GM21390 (cell line): Measurements from ENCODE around the gene JAG2.

Experiments used
- ATAC-seq: cut with Tn5 transposase; IDR thresholded peaks from one replicate; pipeline ENCODE4 v1.9.1; 2021; ENCODE audit not compliant: unreplicated experiment

Gene JAG2

DNA sequence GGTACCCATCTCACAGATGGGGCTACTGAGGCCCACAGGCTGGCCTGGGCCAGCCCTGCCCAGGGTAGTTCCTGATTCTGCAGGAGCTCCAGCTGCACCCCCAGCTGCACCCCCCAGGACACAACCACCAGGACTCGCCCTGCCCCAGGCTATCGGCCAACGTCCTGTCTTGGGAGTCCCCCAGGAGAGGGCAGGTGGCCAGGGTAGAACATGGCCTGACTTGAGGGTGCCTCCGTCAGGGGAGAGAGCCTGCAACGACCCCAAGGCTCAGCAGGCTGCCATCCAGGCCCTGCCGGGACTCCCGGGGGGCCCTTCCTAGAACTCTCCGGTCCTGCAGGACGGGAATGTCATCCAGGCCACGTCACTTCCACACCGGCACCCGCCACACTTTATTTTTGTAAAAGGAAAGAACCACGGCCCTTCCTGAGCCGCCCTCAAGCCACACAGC lies 15.8 kb downstream of the JAG2 start:
- no peak for ATAC-seq

DNA sequence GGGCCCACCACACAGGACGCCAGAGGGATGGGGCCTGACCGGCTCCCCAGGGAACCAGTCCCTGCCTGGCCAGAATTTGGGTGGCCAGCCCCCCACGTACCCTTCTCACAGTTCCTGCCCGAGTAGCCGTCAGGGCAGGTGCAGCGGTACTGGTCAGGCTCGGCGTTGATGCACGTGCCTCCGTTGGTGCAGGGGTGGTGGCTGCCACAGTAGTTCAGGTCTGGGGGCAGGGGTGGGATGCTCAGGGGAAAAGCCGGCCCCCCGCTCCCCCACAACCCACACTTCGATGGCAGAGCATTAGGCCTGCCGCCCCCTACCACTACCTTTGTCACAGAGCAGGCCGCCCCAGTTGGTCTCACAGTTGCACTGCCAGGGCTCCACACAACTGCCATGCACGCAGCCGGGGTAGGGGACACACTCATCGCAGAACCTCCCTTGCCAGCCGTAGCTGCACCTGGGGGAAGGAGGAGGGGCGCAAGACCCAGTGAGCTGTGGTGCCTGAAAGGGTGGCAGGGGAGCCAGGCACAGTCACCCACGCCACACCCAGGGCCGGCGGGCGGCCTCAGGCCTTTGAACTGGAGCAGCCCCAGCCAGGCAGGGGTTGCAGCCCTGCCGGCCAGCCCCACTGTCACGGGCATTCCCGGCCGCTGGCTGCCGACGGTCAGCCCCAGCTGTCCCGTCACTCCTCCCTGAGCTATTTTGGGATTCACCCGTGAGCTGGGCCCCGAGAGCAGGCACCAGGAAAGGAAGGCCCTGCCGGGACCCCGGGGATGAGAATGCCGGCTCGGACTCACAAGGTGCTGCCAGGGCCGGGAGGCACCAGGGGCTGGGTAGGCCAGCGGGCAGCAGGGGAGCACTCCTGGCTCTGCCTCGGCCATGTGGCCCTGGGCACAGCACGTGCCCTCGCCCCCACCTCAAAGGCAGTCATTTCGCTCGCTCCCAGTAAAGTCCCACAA lies 16.5 kb downstream of the JAG2 start:
- no peak for ATAC-seq

DNA sequence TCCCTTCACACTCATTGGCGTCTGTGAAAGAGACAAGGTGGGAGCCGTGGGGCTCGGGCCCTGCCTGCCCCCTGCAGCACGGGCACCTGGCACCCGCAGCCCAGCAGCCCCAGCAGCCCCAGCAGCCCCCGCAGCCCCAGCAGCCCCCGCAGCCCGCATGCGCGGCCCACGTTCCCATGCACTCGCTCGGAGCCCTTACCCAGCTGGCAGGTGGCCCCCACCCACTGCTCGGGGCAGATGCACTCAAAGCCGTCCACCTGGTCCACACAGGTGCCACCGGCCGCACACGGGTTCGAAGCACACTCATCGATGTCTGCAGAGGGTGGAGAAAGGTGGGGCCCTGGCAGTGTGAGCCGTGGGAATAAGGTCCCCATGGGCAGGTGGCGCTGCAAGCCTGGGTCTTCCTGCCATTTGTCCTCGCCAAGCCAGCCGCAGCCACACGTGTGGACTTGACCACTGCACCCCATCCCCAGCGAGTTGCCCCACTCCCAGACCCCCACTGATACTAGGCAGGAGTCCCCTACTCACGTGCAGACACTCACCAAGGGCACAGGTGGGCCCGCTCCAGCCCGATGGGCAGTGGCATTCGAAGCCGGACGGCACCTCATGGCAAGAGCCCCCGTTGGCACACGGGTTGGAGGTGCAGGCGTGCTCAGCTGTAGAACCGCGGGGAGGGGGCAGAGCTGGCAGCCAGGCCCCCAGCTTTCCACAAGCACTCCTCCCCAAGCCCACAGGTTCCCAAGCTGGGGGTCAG lies 17.3 kb downstream of the JAG2 start:
- ATAC-seq = no peak

- ATAC-seq = no peak
These were observed 18.1 kb downstream of the JAG2 start for GRCh38 chr14:105150368-105151083.

DNA sequence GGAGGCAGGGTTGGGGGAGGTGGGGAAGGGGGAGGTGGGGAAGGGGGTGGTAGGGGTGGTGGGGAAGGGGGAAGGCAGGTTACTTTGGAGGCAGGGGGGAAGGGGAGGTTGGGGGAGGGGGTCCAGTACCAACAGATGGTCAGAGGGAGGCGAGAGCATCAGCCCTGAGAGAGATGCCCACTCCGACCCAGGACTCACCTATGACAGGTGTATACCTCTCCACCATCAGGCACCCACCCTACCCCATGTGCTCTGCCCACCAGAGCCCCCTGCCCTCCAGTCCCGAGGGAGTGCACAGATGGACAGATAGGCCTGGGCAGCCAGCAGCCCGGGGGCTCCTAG lies 18.6 kb downstream of the JAG2 start:
- ATAC-seq = no peak

DNA sequence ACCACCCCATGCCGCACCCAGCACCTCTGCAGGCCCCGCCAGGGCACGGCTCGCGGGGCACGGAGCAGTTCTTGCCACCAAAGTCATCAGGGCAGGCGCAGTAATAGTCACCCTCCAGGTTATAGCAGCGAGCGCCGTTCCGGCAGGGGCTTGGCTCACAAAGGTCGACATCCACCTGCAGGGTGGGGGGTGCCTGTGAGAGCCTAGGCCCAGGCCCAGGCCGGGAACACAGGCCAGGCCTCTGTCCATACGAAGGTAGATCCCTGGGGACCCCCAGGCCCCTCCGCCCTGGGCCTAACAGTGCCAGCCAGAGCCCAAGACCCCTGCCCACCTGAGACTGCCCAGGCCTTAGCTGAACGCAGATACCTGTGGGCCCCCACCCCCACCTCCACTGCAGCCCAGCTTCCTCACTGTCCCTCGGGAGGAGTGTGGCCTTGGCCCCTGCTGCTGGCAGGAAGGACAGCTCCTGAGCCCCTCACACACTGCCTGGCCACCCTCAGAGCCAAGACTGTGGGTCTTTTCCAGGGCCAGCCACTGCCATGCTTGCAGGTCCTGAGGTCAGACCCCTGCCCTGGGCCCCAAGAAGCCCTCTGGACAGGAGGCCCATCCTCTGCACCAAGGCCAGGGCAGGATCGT lies 19.3 kb downstream of the JAG2 start:
- no peak for ATAC-seq

GRCh38 chr14:105148604-105149145 lies 19.9 kb downstream of the JAG2 start:
- ATAC-seq = no peak

DNA sequence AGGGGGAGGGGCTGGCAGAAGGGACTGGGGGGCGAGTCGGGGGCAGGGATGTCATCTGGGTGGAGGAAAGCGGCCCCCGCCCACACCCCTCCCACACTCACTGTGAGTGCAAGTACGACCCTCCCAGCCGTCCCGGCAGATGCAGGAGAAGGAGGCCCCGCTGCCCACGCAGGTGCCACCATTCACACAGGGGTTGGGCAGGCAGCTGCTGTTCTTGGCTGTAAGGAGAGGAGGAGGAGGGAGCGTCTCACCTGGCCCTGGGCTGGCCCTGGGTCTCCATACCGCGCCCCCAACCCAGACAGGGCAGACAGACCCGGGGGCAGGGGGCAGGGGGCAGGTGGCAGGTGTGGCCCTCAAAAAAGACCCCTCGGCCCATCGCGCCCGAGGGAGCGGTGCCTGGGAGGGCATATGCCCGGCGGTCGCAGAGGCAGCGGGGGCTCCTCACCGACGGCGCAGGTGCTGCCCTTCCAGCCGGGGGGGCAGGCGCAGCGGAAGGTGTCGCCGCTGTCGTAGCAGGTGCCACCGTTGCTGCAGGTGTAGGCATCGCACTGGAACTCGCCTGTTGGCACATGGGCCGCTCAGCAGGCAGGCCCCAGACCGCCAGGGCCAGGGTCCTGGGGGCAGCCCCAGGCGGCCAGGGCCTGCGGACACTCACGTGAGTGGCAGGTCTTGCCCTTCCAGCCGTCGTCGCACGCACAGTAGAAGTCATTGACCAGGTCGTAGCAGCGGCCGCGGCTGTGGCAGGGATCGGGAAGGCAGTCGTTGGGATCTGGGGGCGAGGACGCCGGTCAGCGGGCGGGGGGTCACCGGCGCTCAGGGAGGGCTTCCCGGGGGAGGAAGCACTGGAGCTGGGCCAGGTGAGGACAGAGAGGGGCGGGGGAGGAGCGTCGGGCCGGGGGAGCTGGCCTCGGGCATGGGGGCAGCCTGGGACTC lies 20.6 kb downstream of the JAG2 start:
- ATAC-seq = no peak

DNA sequence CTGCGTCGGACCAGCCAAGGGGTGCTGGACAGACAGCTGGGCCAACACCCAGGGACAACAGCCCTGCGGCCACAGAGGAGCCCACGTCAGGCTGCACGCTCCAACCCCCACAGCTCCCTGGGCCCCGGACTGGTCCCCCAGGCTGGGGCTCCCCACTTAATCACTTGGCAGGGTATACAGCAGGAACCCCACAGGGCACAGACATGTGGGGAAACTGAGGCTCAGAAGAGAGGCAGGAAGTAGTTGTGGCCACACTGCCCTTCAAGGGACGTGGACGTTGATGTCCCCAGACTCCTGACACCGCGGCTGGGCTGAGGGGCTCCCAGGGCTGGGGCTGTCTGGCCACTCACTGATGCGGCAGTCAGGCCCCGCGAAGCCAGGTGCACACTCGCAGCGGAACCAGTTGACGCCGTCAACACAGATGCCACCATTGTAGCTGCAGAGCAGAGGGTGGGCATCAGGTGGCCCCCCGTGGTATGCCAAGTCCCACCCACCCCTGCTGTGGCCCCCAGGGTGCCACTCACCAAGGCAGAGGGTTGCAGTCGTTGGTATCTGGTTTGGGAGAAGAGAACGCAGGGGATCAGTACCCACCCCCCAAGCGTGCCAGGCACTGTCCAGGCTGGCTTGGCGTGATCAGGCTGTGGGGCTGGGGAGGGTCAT lies 21.5 kb downstream of the JAG2 start:
- ATAC-seq = no peak

GRCh38 chr14:105146181-105146975 lies 22.2 kb downstream of the JAG2 start:
- ATAC-seq = no peak

DNA sequence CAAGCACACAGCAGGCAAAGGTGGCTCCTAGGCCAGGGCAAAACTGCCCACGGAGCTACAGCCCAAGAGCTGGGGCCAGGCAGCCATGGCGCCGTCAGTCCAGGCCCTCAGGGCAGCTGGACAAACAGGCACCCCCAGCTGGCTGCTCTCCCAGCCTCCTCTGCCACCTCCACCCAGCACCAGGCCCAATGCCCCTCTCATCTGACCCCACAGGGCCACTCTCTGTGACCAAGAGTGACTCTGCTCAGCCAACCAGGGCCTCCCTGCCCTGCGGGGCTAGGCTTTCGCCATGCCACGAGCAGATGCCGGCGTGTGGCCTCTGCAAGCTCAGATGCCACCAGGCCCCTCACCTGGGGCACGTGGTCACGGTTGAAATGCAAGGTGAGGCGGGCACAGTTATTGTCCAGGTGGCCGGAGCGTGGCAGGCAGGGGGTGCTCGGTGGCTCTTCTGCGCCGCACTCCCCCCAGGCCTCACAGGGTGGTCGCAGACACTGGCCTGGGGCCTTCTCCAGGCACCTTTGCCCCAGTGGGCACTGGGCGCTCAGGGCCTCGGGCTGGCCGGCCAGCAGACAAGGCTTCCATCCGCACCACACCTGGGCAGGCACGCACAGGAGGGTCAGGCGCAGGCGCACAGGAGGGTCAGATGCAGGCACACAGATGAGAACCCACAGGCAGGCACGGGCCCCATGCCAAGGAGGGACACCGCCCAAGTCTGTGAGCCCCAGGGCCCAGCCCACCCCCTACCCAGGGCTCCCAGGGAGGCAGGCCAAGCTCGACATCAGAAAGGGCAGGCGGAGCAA lies 23.0 kb downstream of the JAG2 start:
- ATAC-seq = no peak

DNA sequence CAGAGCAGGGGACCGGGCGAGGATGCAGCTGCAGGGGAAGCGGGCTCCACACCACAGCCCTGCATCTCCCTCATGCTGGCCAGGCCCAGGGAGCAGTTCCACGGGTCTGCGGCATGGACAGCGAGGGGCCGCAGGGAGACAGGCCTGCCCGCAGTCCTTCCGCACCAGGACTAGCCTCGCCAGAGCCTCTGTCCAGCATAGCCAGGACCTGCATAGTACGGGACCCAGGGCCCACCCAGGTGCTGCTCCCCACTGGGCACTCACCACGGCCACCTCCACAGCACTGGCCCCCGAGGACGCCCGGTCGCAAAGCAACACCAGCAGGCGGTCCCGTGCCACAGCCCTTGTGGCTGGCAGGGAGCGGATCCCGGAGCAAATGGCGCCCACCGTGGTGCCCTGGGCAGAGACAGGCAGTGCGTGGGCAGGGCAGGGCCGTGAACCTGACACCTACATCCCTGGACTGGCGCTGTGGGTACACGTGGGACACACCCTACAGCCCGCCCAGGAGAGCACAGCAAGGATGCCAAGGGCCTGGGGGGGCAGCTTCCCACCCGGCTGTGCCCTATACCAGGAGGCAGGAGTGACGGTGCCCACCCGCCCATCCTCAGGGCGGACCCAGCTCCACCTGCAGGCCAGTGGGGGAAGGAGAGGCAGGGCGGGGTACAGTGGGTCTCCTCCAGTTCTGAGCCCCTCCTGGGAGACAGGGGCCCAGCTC lies 23.8 kb downstream of the JAG2 start:
- ATAC-seq = no peak

DNA sequence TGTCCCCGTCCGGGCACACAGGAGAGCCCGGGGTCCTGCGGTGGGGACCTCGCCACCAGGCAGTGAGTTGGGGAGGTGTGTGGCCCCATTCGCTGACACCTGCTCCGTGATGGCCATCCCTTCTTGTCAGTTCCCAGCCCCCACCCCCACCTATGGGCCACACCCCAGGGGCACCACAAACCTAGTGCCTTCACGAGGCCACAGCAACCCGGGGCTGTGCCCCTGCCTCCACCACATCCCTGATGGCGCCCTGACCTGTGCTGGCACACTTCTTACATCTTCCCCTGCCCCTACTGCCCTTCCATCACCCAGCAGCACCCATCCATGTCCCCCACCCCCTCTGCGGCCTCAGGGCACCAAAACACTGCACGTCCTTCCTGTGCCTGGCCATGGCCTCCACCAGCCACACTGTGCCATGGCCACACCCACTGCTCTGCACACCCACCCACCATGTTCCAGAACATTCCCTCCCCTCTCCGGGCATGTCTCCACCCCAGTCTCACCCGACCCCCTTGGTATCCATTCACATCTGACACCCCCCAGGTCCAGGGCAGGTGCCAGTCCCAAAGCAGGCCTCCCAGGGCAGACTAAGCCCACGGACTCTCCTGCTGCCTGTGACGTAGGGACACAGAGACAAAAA lies 24.4 kb downstream of the JAG2 start:
- ATAC-seq = no peak

DNA sequence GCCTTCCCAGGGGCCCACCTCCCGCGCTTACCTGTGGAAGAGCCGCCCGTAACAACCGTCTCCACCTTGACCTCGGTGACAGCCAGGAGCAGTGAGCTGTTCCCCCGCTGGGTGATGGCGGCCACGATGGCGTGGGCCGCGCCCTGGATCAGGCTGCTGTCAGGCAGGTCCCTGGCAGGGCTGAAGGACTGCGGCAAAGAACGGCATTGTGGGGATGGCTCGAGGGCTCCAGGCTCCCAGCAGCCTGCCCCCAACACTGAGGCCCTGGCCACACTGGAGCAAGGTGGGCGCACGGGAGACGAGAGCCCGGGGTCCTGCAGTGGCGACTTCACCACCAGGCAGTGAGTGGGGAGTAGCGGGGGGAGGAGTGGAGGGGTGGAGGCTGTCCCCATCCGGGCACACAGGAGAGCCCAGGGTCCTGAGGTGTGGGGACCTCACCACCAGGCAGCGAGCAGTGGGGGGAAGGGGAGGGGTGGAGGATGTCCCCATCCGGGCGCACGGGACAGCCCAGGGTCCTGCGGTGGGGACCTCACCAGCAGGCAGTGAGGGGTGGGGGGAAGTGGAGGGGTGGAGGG lies 25.0 kb downstream of the JAG2 start:
- no peak for ATAC-seq

DNA sequence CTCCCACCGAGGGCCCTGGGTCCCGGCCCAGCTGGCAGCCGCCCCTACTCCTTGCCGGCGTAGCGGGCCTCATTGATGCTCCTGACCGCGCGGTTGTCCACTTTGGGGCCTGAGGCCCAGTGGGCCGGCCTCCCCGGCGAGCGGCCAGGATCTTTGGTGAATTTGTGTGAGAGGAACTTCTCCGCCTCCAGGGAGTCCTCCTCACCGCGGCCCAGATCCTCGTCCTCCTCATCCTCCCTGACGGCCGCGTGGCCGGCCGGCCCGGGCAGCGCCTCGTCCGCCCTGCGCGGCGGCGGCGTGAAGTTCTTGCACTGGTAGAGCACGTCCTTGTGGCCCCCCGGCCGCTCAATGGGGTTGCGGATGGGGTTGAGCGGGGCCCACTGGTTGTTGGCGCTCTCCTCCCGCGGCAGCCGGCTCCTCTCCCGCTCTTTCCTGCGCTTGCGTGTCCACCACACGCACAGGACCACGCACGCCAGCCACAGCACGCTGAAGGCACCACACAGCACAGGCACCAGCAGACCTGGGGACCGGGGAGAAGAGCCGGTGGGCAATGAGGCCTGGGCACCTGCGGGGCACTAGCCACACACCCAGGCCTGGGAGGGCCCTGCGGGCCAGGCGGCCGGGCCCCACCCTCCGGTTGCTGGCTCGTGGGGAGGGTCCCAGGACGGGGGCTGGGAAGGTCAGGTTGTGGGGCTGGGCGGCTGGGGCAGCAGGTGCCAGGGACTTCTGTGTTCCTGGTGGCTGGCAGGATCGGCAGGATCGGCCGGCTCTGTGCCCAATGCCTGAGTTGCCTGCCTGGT lies 25.7 kb downstream of the JAG2 start:
- no peak for ATAC-seq
